Retina (tissue), 1 donor: ENCODE measurements around the gene TEAD1.
"Not testable (repeated sequence)": the region's sequence is repeated elsewhere in the genome, so short reads cannot be mapped to it uniquely, and the experiment has no call there.

Experiments
- DNase-seq: peaks from one replicate; pipeline ENCODE4 v3.0.0-alpha.2; 2016

TEAD1 gene

GRCh38 chr11:12876988-12877387, 202.8 kb downstream of the TEAD1 start:
- DNase-seq: no peak

DNA sequence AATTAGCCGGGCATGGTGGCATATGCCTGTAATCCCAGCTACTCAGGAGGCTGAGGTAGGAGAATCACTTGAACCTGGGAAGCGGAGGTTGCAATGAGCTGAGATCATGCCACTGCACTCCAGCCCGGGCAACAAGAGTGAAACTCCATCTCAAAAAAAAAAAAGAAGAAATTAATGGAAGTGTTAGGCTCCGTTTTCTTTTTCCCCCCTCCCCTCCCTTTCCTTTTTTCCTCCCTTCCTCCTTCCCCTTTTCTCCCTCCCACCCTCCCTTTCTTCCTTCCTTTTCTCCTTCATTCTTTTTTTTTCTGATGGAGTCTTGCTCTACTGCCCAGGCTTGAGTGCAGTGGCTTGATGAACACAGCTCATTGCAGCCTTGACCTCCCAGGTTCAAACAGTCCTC, 203.3 kb downstream of the TEAD1 start:
- DNase-seq: not testable (repeated sequence)

DNA sequence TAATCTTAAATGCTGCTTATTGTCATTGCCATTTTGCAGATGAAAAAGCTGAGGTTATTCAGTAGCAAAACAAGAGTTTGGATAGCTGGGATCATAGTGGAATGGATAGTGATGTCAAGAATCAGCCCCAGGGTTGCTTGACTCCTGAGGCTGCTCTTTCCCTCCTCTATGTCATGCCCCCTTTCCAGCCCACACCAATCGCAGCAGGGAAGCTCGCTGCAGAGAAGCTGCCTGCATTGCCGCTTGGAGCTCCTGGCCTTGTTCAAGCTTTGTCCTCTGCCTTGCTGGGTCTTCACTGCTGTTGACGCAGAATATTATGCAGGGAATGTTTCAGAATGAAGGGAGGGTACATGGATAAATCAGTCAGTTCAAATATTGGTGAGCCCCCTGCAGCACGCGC, 206.1 kb downstream of the TEAD1 start:
- DNase-seq: no peak

DNA sequence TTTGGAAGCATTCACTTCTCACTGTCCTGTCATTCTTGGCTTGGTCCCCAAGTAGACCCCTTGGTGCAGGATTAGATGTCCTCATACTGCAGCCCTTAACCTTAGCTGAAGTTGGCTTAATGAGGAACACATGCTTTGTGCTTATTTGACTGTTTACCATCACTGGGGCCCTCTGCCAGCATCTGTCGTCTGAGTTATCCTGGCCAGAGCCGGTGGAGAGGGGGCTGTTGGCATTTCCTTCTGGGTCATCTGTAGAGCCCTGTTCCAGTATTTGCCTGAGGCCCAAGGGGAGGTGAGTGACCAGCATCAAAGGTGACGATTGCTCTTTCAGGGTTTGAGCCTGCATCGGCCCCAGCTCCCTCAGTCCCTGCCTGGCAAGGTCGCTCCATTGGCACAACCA, 208.4 kb downstream of the TEAD1 start:
- no peak for DNase-seq

DNA sequence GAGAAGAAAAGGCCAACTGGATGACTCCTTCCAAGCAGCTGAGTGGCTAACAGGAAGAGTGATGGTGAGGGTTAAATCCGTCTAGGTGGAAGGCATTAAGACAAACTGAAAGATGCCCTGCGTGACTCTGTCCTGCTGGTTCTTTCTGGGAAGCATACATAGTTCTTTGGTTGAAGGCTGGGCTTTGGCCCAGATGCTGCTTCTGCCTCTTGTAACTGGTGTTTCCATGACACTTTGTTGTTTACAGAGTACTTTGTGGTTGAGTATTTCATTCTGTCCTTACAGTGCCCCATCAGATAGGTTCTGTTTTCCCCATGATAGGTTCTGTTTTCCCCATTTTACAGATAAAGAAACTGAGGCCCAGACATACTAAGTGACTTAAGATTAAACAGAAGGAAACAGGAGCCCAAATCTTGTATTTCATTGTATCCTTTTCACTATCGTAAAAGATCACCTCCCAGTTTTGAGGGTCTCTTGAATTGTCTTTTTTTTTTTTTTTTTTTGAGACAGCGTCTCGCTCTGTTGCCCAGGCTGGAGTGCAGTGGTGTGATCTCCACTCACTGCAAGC, 210.6 kb downstream of the TEAD1 start:
- DNase-seq: no peak

GRCh38 chr11:12885717-12886239, 211.6 kb downstream of the TEAD1 start:
- no peak for DNase-seq

DNA sequence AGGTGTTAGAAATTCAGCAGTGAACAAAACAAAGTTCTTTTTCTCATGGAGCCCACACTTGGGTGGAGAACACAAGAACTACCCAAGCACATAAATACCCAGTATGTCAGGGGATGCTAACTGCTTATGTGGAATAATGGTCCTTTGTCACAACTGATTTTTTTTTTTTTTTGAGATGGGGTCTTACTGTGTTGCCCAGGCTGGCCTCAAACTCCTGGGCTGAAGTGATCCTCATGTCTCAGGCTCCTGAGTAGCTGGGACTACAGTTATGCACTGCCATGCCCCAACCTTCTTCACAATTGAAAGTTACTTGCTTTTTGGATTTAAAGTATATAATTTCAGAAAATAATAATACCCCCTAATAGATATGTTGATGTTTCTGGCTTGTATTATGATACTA, 212.3 kb downstream of the TEAD1 start:
- DNase-seq: no peak

GRCh38 chr11:12888525-12889158, 214.4 kb downstream of the TEAD1 start:
- DNase-seq: peak; percentile 83

DNA sequence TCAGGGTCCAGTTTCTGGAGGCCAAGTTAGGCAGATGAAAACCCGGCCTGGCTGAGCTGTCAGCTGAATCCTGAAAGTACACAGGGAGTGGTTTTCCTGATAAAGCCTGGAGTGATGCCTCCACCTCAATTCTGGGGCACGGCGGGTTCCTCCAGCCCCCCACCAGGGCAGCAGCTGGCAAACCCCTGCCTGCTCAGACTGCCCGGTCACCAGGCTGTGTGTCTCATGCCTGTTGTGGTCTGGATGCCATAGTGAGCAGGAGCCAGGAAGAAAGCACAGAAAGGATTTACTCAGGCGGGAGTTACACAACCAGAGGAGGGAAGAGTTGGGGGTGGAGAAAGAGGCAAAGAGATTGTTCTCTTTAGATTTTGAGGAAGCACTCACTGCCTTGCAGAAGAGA, 215.0 kb downstream of the TEAD1 start:
- no peak for DNase-seq

GRCh38 chr11:12890476-12890875, 216.3 kb downstream of the TEAD1 start:
- no peak for DNase-seq

DNA sequence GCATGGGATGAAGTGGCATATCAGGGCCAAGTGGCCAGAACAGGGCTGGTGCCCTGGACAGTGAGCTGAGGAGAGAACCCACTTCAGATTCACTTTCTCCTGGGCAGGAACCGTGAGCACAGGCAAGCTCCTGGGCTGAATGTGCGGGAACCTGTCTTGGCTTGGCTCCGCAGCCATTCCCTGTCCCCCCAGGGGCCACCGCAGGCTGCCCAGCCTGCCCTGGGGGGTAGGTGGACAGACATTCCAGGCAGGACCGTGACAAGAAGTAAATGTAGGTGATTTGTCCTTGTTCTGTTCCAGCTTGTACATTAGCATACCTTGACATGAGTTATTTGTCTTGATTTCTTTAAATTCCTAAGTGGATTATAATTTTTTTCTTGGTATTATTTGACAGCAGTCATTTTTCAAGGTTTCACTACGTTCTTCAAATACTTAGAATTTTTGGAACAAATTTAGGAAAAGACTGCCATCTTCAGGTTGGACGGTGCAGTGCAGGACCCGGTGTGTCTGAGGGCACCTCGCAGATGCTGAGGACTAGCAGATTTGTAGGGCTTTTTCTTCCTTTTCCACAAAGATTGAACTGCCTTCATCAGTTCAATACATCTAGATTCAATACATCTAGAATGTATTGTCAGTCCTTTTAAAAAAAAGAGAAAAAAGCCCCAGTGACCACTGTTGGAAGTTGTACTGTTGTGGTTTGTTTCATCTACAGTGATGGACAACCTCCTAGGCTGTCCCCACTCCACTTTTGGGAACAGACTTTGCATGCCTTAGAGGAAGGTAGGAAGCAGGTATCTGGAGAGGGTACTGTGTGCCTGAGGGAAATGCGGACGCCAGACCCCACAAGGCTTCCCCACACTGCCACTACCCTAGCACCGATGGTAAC, 219.8 kb downstream of the TEAD1 start:
- peak; percentile 67 for DNase-seq

DNA sequence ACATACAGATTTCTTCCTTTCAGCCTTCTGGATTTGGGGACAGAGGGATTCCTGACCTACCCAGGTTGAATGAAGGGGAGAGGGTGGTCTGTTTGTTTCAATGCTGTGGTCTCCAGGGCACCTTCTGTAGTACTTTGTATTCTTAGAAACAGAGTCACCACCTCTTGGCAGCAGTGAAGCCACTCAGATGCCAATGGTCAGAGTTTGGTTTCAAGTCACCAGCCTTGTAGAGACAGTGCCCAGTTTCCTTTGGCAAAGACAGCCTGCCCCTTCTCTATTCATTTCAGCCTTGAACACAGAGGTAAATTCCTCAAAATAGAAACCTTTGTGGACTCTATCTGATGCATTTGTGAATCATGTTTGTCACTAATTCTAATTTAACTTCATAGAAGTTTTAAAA, 223.2 kb downstream of the TEAD1 start:
- no peak for DNase-seq

GRCh38 chr11:12897867-12898266, 223.6 kb downstream of the TEAD1 start:
- DNase-seq: no peak

DNA sequence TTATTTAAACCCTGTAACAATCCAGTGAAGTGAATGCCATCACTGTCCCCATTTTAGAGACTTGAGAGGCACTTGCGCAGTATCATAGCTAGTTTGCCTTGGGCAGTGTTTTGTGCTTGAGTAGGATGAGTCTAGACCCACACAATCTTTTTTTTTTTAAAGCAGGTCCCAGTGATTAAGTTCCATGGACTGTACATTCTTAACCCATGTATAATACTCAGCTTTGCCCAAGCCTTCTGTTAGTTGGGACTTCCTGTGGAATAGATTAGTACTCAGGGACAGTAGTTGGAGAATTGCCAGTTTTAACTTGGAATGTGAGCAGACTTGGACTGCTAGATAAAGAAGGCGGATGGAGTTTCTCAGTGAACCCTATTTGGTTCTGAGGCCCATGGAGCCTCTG, 226.3 kb downstream of the TEAD1 start:
- no peak for DNase-seq

DNA sequence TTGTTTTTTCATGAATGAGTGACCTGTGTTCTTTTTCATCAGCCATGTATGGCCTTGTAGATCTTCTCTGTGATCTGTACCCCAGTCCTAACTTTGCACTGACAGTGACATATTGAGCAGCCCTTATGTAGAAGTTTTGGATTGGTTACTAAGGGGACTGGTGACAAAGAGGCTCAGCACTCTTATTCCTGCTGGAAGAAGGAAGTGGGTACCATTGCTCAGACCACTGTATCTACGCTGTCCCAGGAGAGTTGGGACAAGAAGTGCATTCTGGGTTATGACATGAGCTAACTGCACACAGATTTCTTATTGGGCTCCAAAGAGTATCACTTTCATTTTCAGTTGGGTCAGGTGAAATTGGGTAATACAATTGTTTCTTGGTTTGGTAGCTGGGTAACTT, 227.1 kb downstream of the TEAD1 start:
- DNase-seq: no peak

DNA sequence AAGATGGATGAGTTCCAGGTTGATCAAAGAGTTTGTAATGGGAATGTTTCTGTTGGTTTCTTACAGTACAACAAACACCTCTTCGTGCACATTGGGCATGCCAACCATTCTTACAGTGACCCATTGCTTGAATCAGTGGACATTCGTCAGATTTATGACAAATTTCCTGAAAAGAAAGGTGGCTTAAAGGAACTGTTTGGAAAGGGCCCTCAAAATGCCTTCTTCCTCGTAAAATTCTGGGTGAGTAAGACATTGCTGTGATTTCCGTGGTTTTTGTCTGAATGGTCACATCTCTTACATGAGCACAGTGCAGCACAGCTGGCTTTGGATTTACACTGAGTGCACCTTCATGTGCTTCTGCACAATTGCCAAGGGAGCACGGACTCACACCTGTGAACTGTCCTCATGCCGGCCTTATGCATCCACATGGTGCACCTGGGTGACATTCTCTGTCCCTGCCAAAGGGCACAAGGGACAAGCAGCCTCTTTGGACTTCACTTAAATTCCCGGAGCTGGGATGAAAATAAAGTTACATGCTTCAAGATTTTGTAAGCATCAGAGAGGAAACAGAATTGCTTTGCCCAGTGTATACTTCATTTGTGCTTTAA, 227.8 kb downstream of the TEAD1 start:
- DNase-seq: no peak

- DNase-seq: no peak
Observed at GRCh38 chr11:12902791-12903486, 228.7 kb downstream of the TEAD1 start.

DNA sequence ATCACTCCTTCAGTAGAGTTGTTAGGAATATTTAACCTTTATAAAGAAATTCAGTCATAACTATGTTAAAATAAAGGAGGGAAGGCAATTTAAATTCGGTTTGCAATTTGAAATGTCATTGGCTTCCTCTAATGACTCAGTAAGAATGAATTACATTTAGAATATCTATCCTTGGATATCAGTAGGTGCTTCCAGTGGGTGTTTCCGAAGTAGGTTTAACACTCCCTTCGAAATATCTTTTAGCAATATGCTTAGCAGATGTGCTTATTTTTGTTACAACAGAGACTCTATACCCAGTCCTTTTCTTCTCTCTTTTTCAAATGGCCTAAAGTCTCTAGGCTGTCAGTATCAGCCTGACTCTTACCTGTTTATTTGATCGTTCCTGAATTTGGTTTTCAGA, 231.2 kb downstream of the TEAD1 start:
- DNase-seq: no peak

DNA sequence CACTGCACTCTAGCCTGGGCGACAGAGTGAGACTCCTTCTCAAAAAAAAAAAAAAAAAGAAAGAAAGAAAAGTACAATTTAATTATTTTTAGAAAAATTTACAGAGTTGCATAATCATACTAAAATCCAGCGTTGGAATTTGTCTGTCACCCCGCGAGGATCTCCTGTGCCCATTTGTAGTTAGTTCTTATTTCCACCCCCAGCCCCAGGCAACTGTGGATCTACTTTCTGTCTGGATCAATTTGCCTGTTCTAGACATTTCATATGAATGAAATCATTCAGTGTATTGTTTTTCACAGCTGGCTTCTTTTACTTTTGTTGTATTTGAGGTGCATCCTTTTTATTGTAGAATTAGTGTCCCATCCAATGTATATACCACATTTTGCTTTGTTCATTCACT, 232.3 kb downstream of the TEAD1 start:
- no peak for DNase-seq

- DNase-seq: peak; percentile 27
Observed at GRCh38 chr11:12909879-12910278, 235.7 kb downstream of the TEAD1 start.

- peak; percentile 82 for DNase-seq
Observed at GRCh38 chr11:12914400-12914912, 240.2 kb downstream of the TEAD1 start.

DNA sequence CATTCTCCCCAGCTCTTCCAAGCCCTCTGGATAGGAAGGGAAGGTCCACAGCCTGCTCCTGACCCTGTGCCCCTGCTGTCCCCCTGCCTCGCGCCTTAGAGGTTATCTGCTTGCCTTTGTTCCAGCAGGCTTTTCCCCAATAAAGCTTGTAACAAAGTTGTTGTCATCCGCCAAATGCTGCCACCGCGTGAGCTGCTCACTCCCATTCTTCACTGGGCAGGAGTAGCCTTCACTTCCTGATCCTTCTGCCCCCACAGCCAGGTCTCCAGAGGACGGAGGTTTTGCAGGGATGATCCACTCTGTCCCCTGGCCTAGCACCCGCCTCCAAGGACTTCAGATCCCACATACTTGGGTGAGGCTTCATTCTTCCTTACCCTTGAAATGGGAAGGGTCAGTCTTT, 240.9 kb downstream of the TEAD1 start:
- DNase-seq: no peak

DNA sequence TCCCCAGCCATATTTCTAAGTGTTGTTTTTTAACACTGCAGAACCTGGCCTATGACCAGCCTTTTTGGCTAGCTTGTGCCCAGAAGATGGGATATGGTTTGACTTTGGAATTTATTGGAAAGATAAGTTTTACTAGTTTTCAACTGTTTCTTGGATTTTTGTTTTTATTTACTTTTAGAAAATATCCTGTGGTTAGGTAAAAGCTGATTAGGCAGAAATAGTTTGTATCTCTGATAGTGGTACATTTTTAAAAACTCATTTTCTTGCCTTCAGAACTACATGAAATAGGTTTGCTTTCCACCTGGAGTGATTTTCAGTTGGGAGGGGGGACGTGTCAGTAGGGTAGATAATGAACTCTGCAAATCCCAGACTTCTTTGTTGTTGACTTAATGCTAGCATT, 243.6 kb downstream of the TEAD1 start:
- DNase-seq: no peak
